Ishikawa (cell line): Measurements from ENCODE around the gene PTPRM.

Source experiments
- CEBPB ChIP-seq: IDR thresholded peaks from 2 replicates; pipeline ENCODE4 v1.6.1; 2012
- CREB1 ChIP-seq: IDR thresholded peaks from 2 replicates; pipeline ENCODE4 v1.6.1; 2012; ENCODE audit warnings: low read depth
- EGR1 ChIP-seq: IDR thresholded peaks from 2 replicates; pipeline ENCODE4 v1.6.1; 2012
- EP300 ChIP-seq: IDR thresholded peaks from 2 replicates; pipeline ENCODE4 v1.6.1; 2012; ENCODE audit warnings: borderline replicate concordance
- FOXM1 ChIP-seq: IDR thresholded peaks from 2 replicates; pipeline ENCODE4 v1.6.1; 2012; ENCODE audit warnings: low read depth, borderline replicate concordance
- MAX ChIP-seq: IDR thresholded peaks from 2 replicates; pipeline ENCODE4 v1.6.1; 2012
- NFIC ChIP-seq: IDR thresholded peaks from 2 replicates; pipeline ENCODE4 v1.6.1; 2012
- RAD21 ChIP-seq: IDR thresholded peaks from 2 replicates; pipeline ENCODE4 v1.6.1; 2012; ENCODE audit warnings: low read depth
- REST ChIP-seq: IDR thresholded peaks from 2 replicates; pipeline ENCODE4 v1.6.1; 2012; ENCODE audit warnings: low read depth, mild to moderate bottlenecking
- TAF1 ChIP-seq: IDR thresholded peaks from 2 replicates; pipeline ENCODE4 v1.6.1; 2012; ENCODE audit warnings: low read depth, mild to moderate bottlenecking
- TCF12 ChIP-seq: IDR thresholded peaks from 2 replicates; pipeline ENCODE4 v1.6.1; 2012; ENCODE audit warnings: low read depth
- TEAD4 ChIP-seq: IDR thresholded peaks from 2 replicates; pipeline ENCODE4 v1.6.1; 2012
- YY1 ChIP-seq: IDR thresholded peaks from 2 replicates; pipeline ENCODE4 v1.6.1; 2012; ENCODE audit warnings: low read depth
- ZBTB7A ChIP-seq: IDR thresholded peaks from 2 replicates; pipeline ENCODE4 v1.6.1; 2012; ENCODE audit warnings: low read depth
- TF ChIP-seq, protein P1 (sequence below): IDR thresholded peaks from 2 replicates; pipeline ENCODE4 v1.6.1; 2012

PTPRM gene

GRCh38 chr18:8247700-8248099 is 680.6 kb downstream of the PTPRM start:
- TF ChIP-seq NFIC (no peak), TCF12 (no peak), ZBTB7A (no peak), EP300 (no peak), TAF1 (no peak), CREB1 (no peak)

DNA sequence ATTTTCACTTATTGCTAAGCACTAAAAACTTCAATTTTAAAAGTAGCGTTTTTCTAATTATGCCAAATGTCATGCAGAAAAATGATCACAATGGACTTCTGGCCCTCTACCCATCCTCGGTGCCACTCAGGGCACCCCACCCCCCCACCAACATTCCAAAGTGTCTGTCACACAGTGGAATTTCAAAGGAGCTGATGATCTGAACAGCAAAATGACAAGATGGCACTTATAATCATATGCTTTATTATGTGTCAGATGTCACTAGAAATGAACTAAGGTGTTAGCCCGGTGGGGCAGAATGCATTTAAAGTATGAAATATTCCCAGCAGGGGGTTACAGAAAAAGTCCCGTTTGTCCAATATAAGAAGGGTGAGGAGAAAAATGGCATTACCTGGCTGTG is 681.5 kb downstream of the PTPRM start:
- TF ChIP-seq NFIC (no peak), YY1 (no peak), MAX (no peak), RAD21 (no peak), EGR1 (no peak), CEBPB (no peak), FOXM1 (no peak), TEAD4 (no peak), EP300 (no peak), CREB1 (no peak), TAF1 (no peak), ZBTB7A (no peak), REST (no peak)
- TF ChIP-seq, protein P1, sequence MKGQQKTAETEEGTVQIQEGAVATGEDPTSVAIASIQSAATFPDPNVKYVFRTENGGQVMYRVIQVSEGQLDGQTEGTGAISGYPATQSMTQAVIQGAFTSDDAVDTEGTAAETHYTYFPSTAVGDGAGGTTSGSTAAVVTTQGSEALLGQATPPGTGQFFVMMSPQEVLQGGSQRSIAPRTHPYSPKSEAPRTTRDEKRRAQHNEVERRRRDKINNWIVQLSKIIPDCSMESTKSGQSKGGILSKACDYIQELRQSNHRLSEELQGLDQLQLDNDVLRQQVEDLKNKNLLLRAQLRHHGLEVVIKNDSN = no peak

DNA sequence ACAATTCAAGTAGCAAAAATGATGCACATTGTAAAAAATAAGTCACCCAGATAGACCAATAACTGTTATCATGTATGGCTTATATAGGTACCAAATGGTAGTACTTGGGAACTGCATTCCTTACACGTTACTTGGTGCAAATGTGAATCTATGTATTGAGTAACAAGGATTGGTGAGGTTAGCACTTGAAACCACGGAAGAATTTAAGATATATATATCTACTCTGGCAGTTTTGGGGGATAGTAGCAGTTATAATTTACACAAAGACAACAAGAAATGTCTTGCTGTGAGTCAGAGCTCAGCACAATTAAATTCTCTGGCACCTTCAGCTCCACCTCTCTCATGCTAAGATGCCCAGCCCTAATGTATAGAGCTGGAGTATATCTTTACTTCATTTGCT is 682.7 kb downstream of the PTPRM start:
- TF ChIP-seq REST (no peak), CEBPB (no peak), CREB1 (no peak), EGR1 (no peak), EP300 (no peak)

DNA sequence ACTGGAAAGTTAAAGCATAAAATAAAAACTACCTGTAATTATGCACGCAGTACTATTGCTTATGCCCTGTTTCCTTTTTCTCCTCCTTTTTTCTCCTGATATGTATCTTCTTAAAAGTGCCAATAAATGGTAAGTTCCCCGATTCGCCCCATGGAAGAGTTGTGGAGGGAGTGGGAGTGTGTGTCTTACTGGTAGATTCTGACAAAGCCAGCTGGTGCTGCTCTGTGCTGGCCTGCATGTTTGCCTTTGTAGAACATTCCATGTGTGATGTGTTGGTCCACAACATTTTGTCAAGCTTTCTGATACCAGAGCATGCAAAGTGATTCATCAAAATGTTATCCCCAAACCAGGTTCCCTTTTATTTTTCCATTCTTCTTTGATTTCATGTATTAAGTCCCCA is 685.3 kb downstream of the PTPRM start:
- no peak for TF ChIP-seq REST
- TF ChIP-seq, protein P1 = no peak
- no peak for TF ChIP-seq CEBPB
- no peak for TF ChIP-seq FOXM1
- TF ChIP-seq TEAD4 = no peak
- no peak for TF ChIP-seq TAF1
- no peak for TF ChIP-seq MAX
- no peak for TF ChIP-seq CREB1
- no peak for TF ChIP-seq TCF12
- no peak for TF ChIP-seq NFIC
- TF ChIP-seq RAD21 = no peak
- TF ChIP-seq EGR1 = no peak
- no peak for TF ChIP-seq YY1
- TF ChIP-seq ZBTB7A = no peak

GRCh38 chr18:8253944-8254343 is 686.8 kb downstream of the PTPRM start:
- no peak for TF ChIP-seq TCF12

DNA sequence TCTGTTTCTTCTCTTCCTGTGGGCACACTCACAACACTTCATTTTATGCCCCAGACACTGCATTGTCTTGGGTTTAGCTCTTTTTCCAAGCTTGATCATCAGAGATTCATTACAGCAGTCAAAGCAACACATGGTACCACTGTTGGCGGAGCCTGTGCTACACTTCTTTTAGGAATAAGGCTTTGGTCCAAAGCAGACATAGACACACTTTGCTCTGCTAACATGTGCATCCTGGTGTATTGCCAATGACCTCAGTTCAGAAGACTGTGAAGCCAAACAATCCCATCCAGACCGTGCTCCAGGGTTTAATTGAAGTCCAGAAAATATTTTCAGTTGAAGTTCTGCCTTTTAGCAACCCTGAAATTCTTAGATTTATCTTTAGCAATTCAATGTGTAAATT is 687.5 kb downstream of the PTPRM start:
- TF ChIP-seq, protein P1 = no peak
- no peak for TF ChIP-seq NFIC
- TF ChIP-seq TAF1 = no peak
- TF ChIP-seq MAX = no peak
- no peak for TF ChIP-seq EP300
- no peak for TF ChIP-seq TCF12
- TF ChIP-seq TEAD4 = no peak
- TF ChIP-seq ZBTB7A = no peak
- TF ChIP-seq FOXM1 = no peak
- no peak for TF ChIP-seq REST
- no peak for TF ChIP-seq RAD21
- TF ChIP-seq CEBPB = no peak
- TF ChIP-seq CREB1 = no peak
- TF ChIP-seq EGR1 = no peak
- TF ChIP-seq YY1 = no peak
